Trophoblast cell (in vitro differentiated cells and primary cell): ENCODE results near the gene AGAP1.

Experiments
- DNase-seq, 2 donors: peaks; one replicate each; pipeline ENCODE4 v3.0.0-alpha.2; 2016
- H2AFZ ChIP-seq: 2 replicates; pipeline ENCODE4 v1.6.1; 2013; ENCODE audit warnings: low read length, moderate library complexity, mild to moderate bottlenecking; ENCODE audit not compliant: insufficient read depth, poor library complexity
- H2AK5ac ChIP-seq: 2 replicates; pipeline ENCODE4 v1.6.1; 2013; ENCODE audit warnings: mild to moderate bottlenecking, low read length
- H2BK120ac ChIP-seq: 2 replicates; pipeline ENCODE4 v1.6.1; 2013; ENCODE audit warnings: low read length, mild to moderate bottlenecking, moderate library complexity; ENCODE audit not compliant: insufficient read depth, poor library complexity
- H2BK12ac ChIP-seq: 2 replicates; pipeline ENCODE4 v1.6.1; 2013; ENCODE audit warnings: mild to moderate bottlenecking, low read length, moderate library complexity
- H2BK5ac ChIP-seq: 2 replicates; pipeline ENCODE4 v1.6.1; 2013; ENCODE audit warnings: low read length, low read depth, moderate library complexity, mild to moderate bottlenecking; ENCODE audit not compliant: poor library complexity
- H3K14ac ChIP-seq: 2 replicates; pipeline ENCODE4 v1.6.1; 2013; ENCODE audit warnings: mild to moderate bottlenecking, low read length
- H3K18ac ChIP-seq: 2 replicates; pipeline ENCODE4 v1.6.1; 2013; ENCODE audit warnings: mild to moderate bottlenecking, low read length
- H3K23ac ChIP-seq: 2 replicates; pipeline ENCODE4 v1.6.1; 2013; ENCODE audit warnings: low read length
- H3K27ac ChIP-seq: 2 replicates; pipeline ENCODE4 v1.5.1; 2013; ENCODE audit warnings: low read depth, mild to moderate bottlenecking, inconsistent platforms, low read length, moderate library complexity
- H3K27me3 ChIP-seq: 2 replicates; pipeline ENCODE4 v1.6.1; 2013; ENCODE audit warnings: inconsistent platforms, mild to moderate bottlenecking, low read length, moderate library complexity; ENCODE audit not compliant: insufficient read depth
- H3K36me3 ChIP-seq, 2 experiments: 1 replicate in 1 of 2; 2 replicates in 1 of 2; pipeline ENCODE4 v1.6.1; 2013; ENCODE audit warnings: low read length in 2 of 2, mild to moderate bottlenecking in 2 of 2, moderate library complexity in 1 of 2; ENCODE audit not compliant: insufficient read depth in 2 of 2, control insufficient read depth in 1 of 2
- H3K4ac ChIP-seq: 2 replicates; pipeline ENCODE4 v1.6.1; 2013; ENCODE audit warnings: low read depth, mild to moderate bottlenecking, low read length, moderate library complexity
- H3K4me1 ChIP-seq, 2 experiments: 1 replicate in 1 of 2; 2 replicates in 1 of 2; pipeline ENCODE4 v1.6.1; 2013; ENCODE audit warnings: low read length in 2 of 2, mild to moderate bottlenecking in 2 of 2, moderate library complexity in 1 of 2; ENCODE audit not compliant: insufficient read depth in 2 of 2, control insufficient read depth in 1 of 2
- H3K4me2 ChIP-seq: 2 replicates; pipeline ENCODE4 v1.6.1; 2013; ENCODE audit warnings: inconsistent platforms, mild to moderate bottlenecking, low read length, moderate library complexity
- H3K4me3 ChIP-seq: 2 replicates; pipeline ENCODE4 v1.5.1; 2013; ENCODE audit warnings: mild to moderate bottlenecking, low read depth, low read length, inconsistent platforms
- H3K79me1 ChIP-seq: one replicate; pipeline ENCODE4 v1.6.1; 2013; ENCODE audit warnings: low read length
- H3K79me2 ChIP-seq: 2 replicates; pipeline ENCODE4 v1.6.1; 2013; ENCODE audit warnings: low read length, mild to moderate bottlenecking; ENCODE audit not compliant: control insufficient read depth, insufficient read depth, poor library complexity
- H3K9ac ChIP-seq: 2 replicates; pipeline ENCODE4 v1.6.1; 2013; ENCODE audit warnings: mild to moderate bottlenecking, low read length
- H3K9me3 ChIP-seq: 2 replicates; pipeline ENCODE4 v1.6.1; 2013; ENCODE audit warnings: low read depth, mild to moderate bottlenecking, control low read depth, inconsistent platforms, low read length; ENCODE audit not compliant: insufficient read depth
- H4K12ac ChIP-seq: 2 replicates; pipeline ENCODE4 v1.6.1; 2013; ENCODE audit warnings: low read depth, mild to moderate bottlenecking, low read length, moderate library complexity
- H4K8ac ChIP-seq: 2 replicates; pipeline ENCODE4 v1.6.1; 2013; ENCODE audit warnings: low read depth, mild to moderate bottlenecking, low read length, moderate library complexity
- H4K91ac ChIP-seq: one replicate; pipeline ENCODE4 v1.6.1; 2013; ENCODE audit warnings: low read depth, mild to moderate bottlenecking, low read length, moderate library complexity
- WGBS: extraction: QIAGEN DNeasy Blood & Tissue Kit; methylation state at CpG from one replicate; pipeline ENCODE4 v1.1.7; 2013; ENCODE audit warnings: missing lambda C conversion rate; ENCODE audit not compliant: insufficient read length, insufficient coverage; ENCODE audit errors: extremely low coverage; 5-methylcytosine and 5-hydroxymethylcytosine counted together

The AGAP1 gene

GRCh38 chr2:235566931-235567495 is 73.2 kb downstream of the AGAP1 start:
- H2BK120ac ChIP-seq = no peak overlapping the region
- DNase-seq = no peak
- H4K91ac ChIP-seq = no peak overlapping the region
- no CpG with 5 or more reads among the region's 10 CpGs for WGBS
- no peak overlapping the region for H3K4me3 ChIP-seq
- peaks cover 12% of the 10 kb centered on the region for H3K79me2 ChIP-seq
- peaks cover 2 to 3% of the 10 kb centered on the region in 2 experiments for H3K36me3 ChIP-seq
- no peak overlapping the region for H2BK12ac ChIP-seq
- H3K4ac ChIP-seq = no peak overlapping the region
- peaks cover 15 to 20% of the 10 kb centered on the region in 2 experiments for H3K4me1 ChIP-seq
- no peak overlapping the region for H4K8ac ChIP-seq
- no peak overlapping the region for H2BK5ac ChIP-seq
- no peak overlapping the region for H3K14ac ChIP-seq
- H3K9me3 ChIP-seq = peaks cover 6% of the 10 kb centered on the region
- no peak overlapping the region for H3K27ac ChIP-seq
- no peak overlapping the region for H3K9ac ChIP-seq
- peaks cover 3% of the 10 kb centered on the region for H3K79me1 ChIP-seq
- no peak overlapping the region for H3K23ac ChIP-seq
- no peak overlapping the region for H4K12ac ChIP-seq
- no peaks in the 10 kb centered on the region for H3K27me3 ChIP-seq
- no peak overlapping the region for H3K18ac ChIP-seq
- H3K4me2 ChIP-seq = no peak overlapping the region
- no peak overlapping the region for H2AFZ ChIP-seq
- H2AK5ac ChIP-seq = no peak overlapping the region

- peaks cover 8% of the 10 kb centered on the region for H3K79me2 ChIP-seq
- no CpG with 5 or more reads among the region's 5 CpGs for WGBS
- H2AK5ac ChIP-seq = no peak overlapping the region
- H3K79me1 ChIP-seq = peaks cover 4% of the 10 kb centered on the region
- H3K9me3 ChIP-seq = peaks cover 6% of the 10 kb centered on the region
- H3K4me3 ChIP-seq = no peak overlapping the region
- H3K36me3 ChIP-seq = peaks cover 2 to 3% of the 10 kb centered on the region in 2 experiments
- H3K23ac ChIP-seq = no peak overlapping the region
- no peak overlapping the region for H3K14ac ChIP-seq
- H4K8ac ChIP-seq = no peak overlapping the region
- H3K4ac ChIP-seq = no peak overlapping the region
- H3K4me2 ChIP-seq = no peak overlapping the region
- no peaks in the 10 kb centered on the region for H3K27me3 ChIP-seq
- H3K4me1 ChIP-seq = peaks cover 19 to 20% of the 10 kb centered on the region in 2 experiments
- H2BK120ac ChIP-seq = no peak overlapping the region
- no peak overlapping the region for H2BK5ac ChIP-seq
- no peak overlapping the region for H2BK12ac ChIP-seq
- H2AFZ ChIP-seq = no peak overlapping the region
- no peak overlapping the region for H3K27ac ChIP-seq
- no peak overlapping the region for H3K18ac ChIP-seq
- peak; percentile 96 to 97 for DNase-seq
- H4K91ac ChIP-seq = no peak overlapping the region
- no peak overlapping the region for H3K9ac ChIP-seq
- no peak overlapping the region for H4K12ac ChIP-seq
Measured at GRCh38 chr2:235567842-235568241, 74.0 kb downstream of the AGAP1 start.

GRCh38 chr2:235568431-235568830 is 74.6 kb downstream of the AGAP1 start:
- Histone ChIP-seq H2BK5ac (no peak overlapping the region), H2BK120ac (no peak overlapping the region), H3K9ac (no peak overlapping the region), H4K91ac (no peak overlapping the region), H4K12ac (no peak overlapping the region), H3K4me3 (no peak overlapping the region), H2AK5ac (no peak overlapping the region), H2BK12ac (no peak overlapping the region), H3K79me2 (peaks cover 5% of the 10 kb centered on the region), H3K4ac (no peak overlapping the region), H3K4me2 (no peak overlapping the region), H3K14ac (no peak overlapping the region), H3K4me1 (peaks cover 16 to 19% of the 10 kb centered on the region in 2 experiments), H3K9me3 (peaks cover 6% of the 10 kb centered on the region), H3K36me3 (peaks cover 2 to 3% of the 10 kb centered on the region in 2 experiments), H3K23ac (no peak overlapping the region), H2AFZ (no peak overlapping the region), H3K27me3 (no peaks in the 10 kb centered on the region), H3K27ac (no peak overlapping the region), H4K8ac (no peak overlapping the region), H3K79me1 (peaks cover 4% of the 10 kb centered on the region), H3K18ac (no peak overlapping the region)
- peak in 1 of 2 donors; percentile 34 for DNase-seq
- WGBS = no CpG with 5 or more reads among the region's 9 CpGs

GRCh38 chr2:235569837-235570236 is 76.0 kb downstream of the AGAP1 start:
- H3K4ac ChIP-seq = no peak overlapping the region
- no peak overlapping the region for H4K8ac ChIP-seq
- H3K4me1 ChIP-seq = peaks cover 24 to 27% of the 10 kb centered on the region in 2 experiments
- H2AFZ ChIP-seq = no peak overlapping the region
- H2AK5ac ChIP-seq = no peak overlapping the region
- H2BK12ac ChIP-seq = no peak overlapping the region
- no peak overlapping the region for H3K23ac ChIP-seq
- no peak for DNase-seq
- H3K79me2 ChIP-seq = peaks cover 7% of the 10 kb centered on the region
- no peak overlapping the region for H2BK5ac ChIP-seq
- H3K27ac ChIP-seq = no peak overlapping the region
- H3K36me3 ChIP-seq = peaks cover 2 to 3% of the 10 kb centered on the region in 2 experiments
- no peak overlapping the region for H4K12ac ChIP-seq
- H3K4me3 ChIP-seq = no peak overlapping the region
- H3K4me2 ChIP-seq = no peak overlapping the region
- H3K9ac ChIP-seq = no peak overlapping the region
- H2BK120ac ChIP-seq = no peak overlapping the region
- WGBS = no CpG with 5 or more reads among the region's 7 CpGs
- H3K18ac ChIP-seq = no peak overlapping the region
- H3K14ac ChIP-seq = no peak overlapping the region
- H3K79me1 ChIP-seq = peaks cover 8% of the 10 kb centered on the region
- no peak overlapping the region for H4K91ac ChIP-seq
- peaks cover 4% of the 10 kb centered on the region for H3K9me3 ChIP-seq
- no peaks in the 10 kb centered on the region for H3K27me3 ChIP-seq
